Left hindlimb (tissue), 1 donor: ENCODE data around the gene RPL19.

Source experiments
- DNase-seq: peaks from one replicate; pipeline ENCODE4 v3.0.0-alpha.2; 2018

RPL19 gene

DNA sequence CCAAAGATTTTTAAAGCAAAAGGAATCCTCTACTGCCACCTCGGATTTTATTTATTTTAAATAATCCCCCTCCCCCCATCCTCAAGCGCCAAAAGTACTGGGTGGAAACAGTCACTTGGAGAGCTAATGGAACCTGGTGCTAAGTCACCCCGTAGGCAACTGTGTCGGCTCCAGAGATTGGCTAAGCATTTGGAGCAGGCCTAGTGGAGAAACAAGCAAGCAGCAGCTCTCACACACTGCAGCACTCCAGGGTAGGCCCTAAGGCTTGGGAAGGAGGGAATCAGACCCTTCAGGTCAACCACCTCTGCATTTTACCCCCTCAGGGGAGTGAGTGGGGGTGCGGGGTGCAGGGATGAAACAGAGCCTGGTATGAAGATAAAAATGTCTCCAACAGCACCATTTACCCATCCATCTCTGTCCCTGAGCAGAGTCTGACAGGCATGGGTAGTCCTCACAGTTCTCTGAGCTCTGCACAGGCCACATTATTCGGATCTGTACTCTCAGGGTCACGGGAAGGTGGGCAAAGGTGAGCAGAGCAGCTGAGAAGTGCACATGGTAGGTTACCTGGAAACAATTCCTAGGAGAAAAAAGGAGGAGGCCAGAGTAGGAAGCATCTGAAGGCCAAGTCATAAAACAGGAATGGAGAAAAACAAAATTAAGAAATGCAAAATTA is 52.8 kb downstream of the RPL19 start:
- no peak for DNase-seq
